ENCODE measurements around the gene NDUFA5. TPM values are rescaled to one million over a fixed set of nuclear protein-coding genes. Genes with fewer than 3 reads are reported as not detected.
A peak's percentile ranks its signal among the peaks of the same experiment; 100 is the strongest.

Gene NDUFA5
- 78.9 and 108 TPM in 2 replicates for total RNA-seq (2014; rRNA removed; shearing (Covaris generic))

DNA sequence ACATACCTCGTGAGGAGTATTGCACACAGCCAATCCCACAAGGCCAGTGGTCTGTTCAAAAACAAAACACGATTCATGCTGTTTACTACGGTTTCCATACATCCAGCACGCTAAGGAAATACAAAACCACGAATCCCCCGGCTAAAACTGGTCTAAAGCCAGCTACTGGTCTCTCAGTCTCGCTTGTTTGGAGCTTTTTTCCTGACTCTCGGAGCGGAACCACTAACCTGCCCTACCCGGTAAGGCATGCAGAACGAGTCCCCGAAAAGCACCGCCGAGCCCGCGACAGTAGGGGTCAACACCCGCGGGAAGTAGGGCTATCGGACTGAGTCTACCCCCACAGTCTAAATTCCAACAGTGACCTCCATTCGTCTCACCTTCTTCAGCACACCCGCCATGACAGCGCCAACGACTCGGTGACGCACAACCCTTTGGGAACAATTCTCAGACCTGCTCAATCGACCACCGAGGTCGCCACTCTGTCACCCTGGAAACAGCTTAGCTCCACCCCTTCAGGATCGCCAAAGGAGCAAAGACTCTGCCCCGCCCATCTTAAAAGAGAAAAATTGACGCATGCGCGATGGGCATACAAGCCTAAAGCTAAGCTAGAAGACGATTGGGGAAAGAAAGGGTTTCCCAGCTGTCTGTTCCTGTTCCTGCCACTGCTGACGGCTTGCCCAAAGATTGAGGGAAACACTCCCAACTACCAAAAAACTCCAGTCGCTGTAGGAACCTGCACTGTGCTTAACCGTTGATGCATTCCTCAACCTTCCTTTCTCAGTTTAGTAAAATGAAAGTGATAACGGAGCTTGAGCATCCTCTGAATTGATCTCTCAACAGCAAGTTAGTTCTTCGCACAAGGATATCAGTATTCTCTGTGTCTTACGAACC lies at the start of gene NDUFA5:
NDUFA5 (minus strand) TSS at position 421 of the 891 bp plus-strand sequence; CDS start at position 398, 23 bp downstream.
- DNase-seq (ENCODE audit: low spot score) = peak; percentile 99

- DNase-seq (ENCODE audit: low spot score) = no peak
Observed at GRCh38 chr7:123604739-123605138, 47.1 kb upstream of the NDUFA5 start.

GRCh38 chr7:123602648-123603047 lies 45.0 kb upstream of the NDUFA5 start:
- DNase-seq (ENCODE audit: low spot score) = no peak

DNA sequence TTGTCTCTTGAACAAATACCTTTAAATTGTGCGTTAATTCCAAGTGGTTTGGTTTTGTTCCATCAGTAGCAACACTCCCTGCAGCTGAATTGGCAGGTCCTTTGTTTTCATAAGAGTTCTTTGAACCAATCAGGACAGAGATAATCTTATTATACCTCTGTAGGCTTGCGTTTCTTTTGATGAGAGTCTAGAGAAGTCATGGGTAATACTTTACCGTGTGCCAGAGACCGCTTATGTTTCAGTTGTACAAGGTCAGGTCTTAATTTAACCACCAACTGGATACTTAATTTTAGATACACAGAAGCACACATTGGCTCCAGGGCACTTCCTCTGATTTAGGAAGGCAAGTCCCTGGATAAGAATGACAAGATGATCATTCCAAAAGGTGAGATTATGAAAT lies 43.9 kb upstream of the NDUFA5 start, which contains the start of gene ASB15:
ASB15 (plus strand) TSS at position 292 of the 400 bp plus-strand sequence. CDS start 12,682 bp downstream, outside the sequence.
- no peak for DNase-seq (ENCODE audit: low spot score)

DNA sequence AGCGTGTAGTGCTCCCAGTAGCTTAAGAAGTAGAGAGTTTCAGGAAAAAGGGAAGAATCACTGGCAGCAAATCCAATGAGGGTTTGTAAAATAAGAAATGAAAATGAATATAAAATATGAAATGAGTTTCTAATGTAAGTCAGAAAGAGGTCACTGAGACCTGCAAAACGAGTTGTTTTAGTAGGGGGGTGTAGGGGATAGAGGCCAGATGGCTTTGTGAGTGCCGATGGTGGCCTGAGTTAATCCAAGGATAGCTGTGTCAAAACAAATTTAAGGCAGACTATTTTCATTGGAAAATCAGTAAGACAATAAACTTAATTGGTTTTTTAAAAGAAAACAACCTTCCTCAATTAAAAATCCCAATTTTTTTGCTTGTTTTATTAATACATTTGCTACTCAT lies 43.3 kb upstream of the NDUFA5 start:
- DNase-seq (ENCODE audit: low spot score) = no peak

DNA sequence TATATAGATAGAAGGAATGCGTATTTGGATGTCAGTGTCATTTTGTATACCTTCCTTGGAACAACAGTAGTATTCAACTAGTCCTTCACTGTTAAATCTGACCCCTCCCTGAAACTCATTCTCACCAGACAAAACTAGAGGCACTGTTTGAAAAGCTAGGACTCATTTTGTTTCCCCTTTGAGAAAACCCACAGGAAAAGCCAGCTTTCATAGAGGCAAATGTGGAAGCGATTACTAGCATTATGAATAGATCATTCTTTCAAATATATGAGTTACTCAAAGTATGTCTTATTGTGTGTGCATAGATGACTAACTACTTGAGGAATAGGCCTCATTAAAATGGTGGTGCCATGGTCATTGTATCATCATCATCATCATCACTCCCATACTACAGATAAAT lies 42.1 kb upstream of the NDUFA5 start:
- DNase-seq (ENCODE audit: low spot score) = no peak

DNA sequence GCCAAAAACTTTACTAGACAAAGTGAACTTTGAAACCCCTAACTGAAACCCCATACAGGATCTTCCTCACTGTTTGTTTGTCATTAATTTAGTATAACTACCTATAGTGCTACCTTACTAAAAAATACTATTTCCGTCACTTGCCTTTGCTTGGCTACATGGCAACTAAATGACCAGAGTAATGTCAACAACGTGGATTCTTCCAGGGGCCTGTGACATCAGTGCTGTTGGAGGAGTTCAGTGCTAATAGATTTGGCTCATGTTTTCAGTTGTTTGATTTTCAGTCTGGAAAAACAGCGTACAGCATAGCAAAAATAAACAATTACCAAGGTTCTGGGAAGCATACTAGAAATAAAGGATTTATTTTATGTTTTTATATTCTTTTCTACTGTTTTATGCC lies 41.0 kb upstream of the NDUFA5 start:
- no peak for DNase-seq (ENCODE audit: low spot score)

GRCh38 chr7:123594813-123595241 lies 37.2 kb upstream of the NDUFA5 start:
- peak; percentile 76 for DNase-seq (ENCODE audit: low spot score)

- no peak for DNase-seq (ENCODE audit: low spot score)
Observed at GRCh38 chr7:123588376-123588775, 30.8 kb upstream of the NDUFA5 start.

DNA sequence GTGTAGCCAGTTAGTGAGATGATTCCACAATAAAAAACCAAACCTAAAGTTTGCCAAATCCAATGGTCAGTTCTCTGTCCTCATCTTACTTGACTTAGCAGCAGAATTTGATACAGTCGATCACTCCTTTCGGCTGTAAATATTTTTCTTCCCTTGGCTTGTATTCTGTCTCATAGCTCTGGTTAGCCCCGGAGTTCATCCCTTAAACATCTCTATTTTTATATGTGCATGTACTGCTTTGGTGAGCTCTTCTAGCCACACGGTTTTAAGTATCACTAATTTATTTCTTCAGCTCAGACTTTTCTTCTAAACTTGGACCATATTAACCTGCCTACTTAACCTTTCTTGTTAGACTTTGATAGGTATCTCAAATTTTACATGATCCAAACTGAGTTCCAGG lies 26.2 kb upstream of the NDUFA5 start:
- DNase-seq (ENCODE audit: low spot score) = no peak

DNA sequence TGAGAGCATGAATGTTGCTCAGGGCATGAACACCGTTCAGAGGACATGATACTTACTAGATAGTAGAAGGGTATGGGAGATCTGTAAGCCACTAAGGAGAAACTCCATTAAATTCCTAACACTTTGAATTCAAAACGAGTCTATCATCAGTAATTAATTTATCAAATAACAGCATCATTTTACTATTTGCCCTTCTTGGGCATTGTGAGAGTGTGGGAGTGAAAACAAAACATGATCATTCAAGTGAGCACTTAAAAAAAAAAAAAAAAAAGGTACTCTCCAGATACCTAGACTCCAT lies 23.5 kb upstream of the NDUFA5 start:
- no peak for DNase-seq (ENCODE audit: low spot score)

DNA sequence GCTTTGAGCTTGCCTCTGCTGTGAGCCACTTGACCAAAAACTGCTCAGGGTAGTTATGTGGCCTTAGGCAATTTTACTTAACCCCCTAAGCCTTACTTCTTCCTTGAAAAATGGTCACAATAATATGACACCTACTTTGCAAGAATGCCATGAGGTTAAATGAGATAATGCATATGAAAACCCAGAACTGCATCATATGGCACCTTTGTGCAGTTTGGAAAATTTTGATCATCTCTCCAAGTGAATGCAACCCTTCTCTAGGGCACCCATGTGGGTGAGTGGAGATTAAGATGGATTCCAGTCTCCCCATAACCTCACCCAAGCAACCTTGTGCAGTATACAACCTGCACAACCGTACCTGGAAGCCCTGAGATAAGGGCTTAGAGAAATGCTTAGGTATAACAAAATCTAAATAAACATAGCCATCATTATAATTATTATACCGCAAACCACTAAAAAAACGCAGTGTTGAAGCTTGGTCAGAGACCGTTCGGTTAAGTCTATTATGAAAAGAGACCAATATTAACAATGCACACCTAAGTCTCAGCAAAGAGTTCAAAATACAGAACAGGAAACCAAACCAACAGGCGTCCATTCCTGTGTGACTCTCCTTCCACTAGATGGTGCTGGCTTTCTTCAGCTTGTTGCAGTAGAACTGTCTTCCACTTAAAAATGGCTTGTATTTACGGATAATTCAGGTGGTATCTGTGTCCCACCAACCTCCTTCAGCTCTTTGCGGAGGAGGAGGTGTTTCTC lies 23.0 kb upstream of the NDUFA5 start:
- peak; percentile 64 for DNase-seq (ENCODE audit: low spot score)

DNA sequence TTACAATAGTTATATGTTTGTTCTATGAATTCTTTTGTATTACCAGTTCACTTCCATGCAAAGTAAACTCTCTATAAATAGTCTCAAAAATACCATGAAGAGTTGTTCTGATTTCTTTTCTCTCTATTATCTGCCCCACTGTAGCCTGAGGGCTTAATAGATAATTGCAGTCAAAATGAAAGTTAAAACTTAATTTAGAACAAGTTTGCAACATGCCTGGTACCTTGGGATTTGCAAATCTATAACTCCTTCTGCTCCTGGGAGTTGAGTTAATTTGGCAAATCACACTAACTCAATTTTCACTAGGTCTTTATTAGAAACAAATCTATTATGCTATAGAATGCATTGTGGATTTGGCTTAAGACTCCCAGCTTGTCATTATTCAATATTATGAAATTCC lies 21.8 kb upstream of the NDUFA5 start:
- DNase-seq (ENCODE audit: low spot score) = no peak

- DNase-seq (ENCODE audit: low spot score) = no peak
Observed at GRCh38 chr7:123573896-123574467, 16.4 kb upstream of the NDUFA5 start.

DNA sequence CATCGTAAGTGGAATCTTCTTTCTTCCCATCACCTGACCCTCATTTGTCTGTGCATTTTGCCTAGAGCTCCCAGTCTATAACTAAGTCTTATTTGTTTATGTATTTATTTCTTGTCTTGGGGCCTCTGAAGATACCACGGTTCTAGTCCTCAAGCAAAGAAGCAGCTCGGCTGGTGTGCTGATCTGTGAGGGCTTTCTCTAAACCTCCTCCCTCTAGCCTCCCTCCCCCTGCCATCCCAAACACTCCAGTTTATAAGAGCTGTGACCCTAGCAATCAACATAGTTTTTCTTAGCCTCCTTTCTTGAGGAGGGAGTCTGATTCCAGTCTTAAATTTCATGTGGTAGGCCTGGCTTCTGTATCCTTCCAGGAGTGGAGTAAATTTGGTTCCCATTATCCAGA lies 15.7 kb upstream of the NDUFA5 start:
- DNase-seq (ENCODE audit: low spot score) = no peak

DNA sequence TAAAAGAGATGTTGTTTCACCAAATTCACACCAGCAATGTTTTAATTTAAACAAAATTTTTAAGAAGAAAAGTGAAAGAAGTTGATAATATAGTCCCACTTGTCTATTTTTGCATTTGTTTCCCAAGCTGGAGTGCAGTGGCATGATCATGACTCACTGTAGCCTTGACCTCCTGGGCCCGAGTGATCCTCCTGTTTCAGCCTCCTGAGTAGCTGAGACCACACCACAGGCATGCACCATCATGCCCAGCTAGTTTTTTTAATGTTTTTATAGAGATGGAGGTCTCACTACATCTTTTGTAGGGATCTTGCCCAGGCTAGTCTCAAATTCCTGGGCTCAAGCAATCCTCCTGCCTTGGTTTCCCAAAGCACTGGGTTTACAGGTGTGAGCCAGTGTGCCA lies 14.1 kb upstream of the NDUFA5 start:
- no peak for DNase-seq (ENCODE audit: low spot score)

GRCh38 chr7:123571187-123571586 lies 13.6 kb upstream of the NDUFA5 start:
- DNase-seq (ENCODE audit: low spot score) = no peak

- DNase-seq (ENCODE audit: low spot score) = no peak
Observed at GRCh38 chr7:123570390-123571182, 13.0 kb upstream of the NDUFA5 start.

DNA sequence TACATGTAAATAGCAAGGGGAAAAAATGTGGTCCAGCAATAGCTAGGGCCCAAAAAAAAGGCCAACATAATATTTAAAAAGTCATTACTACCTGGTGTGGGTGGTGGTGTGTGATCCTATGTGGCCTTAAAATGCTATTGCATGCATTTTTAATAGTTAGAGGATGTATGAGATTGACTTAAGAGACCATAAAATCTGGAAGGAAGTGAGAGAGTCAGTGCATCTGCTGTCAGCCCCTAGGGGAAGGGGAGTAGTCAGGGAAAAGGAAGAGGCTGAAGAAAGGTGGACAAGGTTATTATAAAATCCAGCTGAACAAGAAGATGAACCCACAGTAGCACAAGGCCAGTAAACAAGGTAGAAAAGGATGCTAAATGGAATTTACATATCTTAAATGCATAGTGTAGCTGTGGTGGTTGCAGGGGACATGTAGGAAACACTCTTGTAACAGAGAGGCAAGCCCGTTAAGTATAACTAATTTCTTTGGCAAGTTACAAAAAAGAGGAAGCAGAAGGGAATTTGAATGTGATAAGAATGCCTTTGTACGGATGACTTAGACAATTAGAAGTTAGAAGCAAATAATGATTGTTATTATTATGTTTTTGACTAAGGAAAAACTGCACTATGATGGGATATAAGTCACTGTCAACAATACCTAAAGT lies 11.9 kb upstream of the NDUFA5 start:
- no peak for DNase-seq (ENCODE audit: low spot score)

DNA sequence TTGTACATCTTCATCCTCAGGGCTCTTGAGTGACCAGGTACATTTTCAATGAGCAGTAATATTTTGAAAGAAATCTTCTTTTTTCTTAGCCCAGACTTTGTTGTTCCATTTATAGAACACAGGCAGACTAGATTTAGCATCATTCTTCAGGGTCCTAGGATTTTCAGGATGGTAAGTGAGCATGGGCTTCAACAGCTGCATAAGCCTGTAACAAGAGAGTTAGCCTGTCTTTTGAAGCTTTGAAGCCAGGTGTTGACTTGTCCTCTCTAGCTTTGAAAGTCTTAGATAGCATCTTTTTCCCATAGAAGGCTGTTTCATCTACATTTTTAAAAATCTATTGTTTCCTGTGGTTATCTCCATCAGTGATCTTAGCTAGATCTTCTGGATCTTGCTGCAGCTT lies 4.5 kb upstream of the NDUFA5 start:
- DNase-seq (ENCODE audit: low spot score) = no peak

- no peak for DNase-seq (ENCODE audit: low spot score)
Observed at GRCh38 chr7:123558289-123558874, 764 bp upstream of the NDUFA5 start.

Data from H4 (cell line).